ENCODE measurements around the gene PLPP6.
"Not testable (repeated sequence)": the region's sequence is repeated elsewhere in the genome, so short reads cannot be mapped to it uniquely, and the experiment has no call there.

PLPP6 gene

DNA sequence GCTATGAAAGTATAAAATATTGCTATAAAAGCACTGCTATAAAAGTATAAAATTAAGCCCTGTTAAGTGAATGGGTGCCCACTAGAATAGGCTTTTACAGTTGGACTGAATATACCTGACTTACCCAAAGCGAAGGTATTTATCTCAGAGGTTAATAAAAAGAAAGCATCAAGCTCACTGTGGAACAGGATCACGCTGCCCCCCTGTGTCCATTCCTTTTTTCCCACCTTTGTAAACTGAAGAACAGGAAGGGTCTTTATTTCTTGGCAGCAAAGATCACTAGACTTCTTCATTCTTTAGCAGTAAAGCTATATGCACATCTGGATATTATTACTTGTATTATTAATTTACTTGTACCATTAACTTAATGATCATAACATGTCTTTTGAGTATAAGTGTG lies 22.1 kb upstream of the PLPP6 start:
- TF ChIP-seq, protein P1, sequence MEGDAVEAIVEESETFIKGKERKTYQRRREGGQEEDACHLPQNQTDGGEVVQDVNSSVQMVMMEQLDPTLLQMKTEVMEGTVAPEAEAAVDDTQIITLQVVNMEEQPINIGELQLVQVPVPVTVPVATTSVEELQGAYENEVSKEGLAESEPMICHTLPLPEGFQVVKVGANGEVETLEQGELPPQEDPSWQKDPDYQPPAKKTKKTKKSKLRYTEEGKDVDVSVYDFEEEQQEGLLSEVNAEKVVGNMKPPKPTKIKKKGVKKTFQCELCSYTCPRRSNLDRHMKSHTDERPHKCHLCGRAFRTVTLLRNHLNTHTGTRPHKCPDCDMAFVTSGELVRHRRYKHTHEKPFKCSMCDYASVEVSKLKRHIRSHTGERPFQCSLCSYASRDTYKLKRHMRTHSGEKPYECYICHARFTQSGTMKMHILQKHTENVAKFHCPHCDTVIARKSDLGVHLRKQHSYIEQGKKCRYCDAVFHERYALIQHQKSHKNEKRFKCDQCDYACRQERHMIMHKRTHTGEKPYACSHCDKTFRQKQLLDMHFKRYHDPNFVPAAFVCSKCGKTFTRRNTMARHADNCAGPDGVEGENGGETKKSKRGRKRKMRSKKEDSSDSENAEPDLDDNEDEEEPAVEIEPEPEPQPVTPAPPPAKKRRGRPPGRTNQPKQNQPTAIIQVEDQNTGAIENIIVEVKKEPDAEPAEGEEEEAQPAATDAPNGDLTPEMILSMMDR (IDR thresholded peaks at IDR 0.05; ENCODE audit: low read depth, low read length), result peak; percentile 41
- no peak overlapping the region for H3K4me3 ChIP-seq (replicated peaks in 1 of 2; ENCODE audit: low read depth in 2 of 2, low read length in 2 of 2)
- DNase-seq (ENCODE audit: low read depth in 2 of 2), result peak; percentile 39 to 51

GRCh38 chr9:4642351-4642750 lies 19.7 kb upstream of the PLPP6 start:
- no peak for DNase-seq (ENCODE audit: low read depth in 2 of 2)
- TF ChIP-seq, protein P1 (IDR thresholded peaks at IDR 0.05; ENCODE audit: low read depth, low read length), result no peak
- H3K4me3 ChIP-seq (replicated peaks in 1 of 2; ENCODE audit: low read depth in 2 of 2, low read length in 2 of 2), result no peak overlapping the region

DNA sequence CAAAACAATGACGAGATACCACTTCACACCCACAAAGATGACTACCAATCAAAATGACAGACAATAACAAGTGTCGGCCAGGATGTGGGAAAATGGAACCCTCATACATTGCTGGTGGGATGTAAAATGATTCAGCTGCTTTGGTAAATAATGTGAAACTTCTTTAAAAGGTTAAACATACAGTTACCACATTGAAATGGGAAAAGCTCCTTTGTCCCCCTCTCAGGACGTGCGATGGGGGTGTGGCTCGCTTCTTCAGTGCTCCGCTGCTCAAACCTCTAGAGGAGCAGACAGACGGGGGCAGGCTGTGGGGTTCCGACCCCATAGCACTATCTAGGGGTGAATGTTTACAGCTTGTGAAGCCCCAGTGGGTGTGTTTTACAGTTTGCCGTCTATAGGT lies 8.0 kb upstream of the PLPP6 start:
- TF ChIP-seq, protein P1 (IDR thresholded peaks at IDR 0.05; ENCODE audit: low read depth, low read length), result no peak
- no peak overlapping the region for H3K4me3 ChIP-seq (replicated peaks in 1 of 2; ENCODE audit: low read depth in 2 of 2, low read length in 2 of 2)
- DNase-seq (ENCODE audit: low read depth in 2 of 2), result no peak

DNA sequence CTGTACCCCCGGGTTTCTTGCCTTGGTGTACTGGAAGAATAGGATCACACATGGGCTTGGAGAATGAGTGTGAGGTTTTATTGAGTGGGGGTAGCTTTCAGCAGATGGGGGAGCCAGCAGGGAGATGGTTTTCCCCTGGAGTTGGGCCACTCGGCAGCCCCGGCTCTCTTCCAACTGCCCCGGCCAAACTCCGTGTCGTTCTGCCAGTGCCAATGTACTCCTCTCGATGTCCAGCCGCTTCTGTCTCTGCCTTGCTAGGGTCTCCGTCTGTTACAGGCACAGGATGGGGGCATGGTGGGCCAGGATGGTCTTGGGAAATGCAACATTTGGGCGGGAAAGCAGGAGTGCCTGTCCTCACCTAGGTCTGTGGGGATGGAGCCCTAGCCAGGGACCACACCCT lies 7.6 kb upstream of the PLPP6 start:
- H3K4me3 ChIP-seq (replicated peaks in 1 of 2; ENCODE audit: low read depth in 2 of 2, low read length in 2 of 2), result no peak overlapping the region
- DNase-seq (ENCODE audit: low read depth in 2 of 2), result no peak
- TF ChIP-seq, protein P1 (IDR thresholded peaks at IDR 0.05; ENCODE audit: low read depth, low read length), result no peak

- DNase-seq (ENCODE audit: low read depth in 2 of 2); H3K4me3 ChIP-seq (replicated peaks in 1 of 2; ENCODE audit: low read depth in 2 of 2, low read length in 2 of 2): not testable (repeated sequence)
Measured at GRCh38 chr9:4656196-4656595, 5.9 kb upstream of the PLPP6 start.

DNA sequence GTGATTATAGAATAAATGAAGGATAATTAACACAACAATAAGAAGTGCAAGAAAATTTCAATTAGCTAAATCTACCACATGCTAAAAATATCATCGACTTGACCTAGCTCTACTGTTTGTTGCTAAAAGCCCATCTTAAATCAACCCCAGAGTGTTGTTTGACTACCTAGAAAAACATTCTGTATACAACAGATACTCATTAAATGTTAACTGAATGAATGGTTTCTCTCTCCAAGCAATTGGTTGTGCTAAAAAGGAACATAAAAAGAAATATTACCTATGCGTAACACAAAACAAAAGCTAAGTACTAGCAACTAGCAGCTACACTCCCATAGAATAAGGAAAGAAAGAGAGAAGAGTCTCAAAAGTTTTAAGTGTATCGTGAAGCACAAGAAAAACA lies 5.5 kb upstream of the PLPP6 start:
- TF ChIP-seq, protein P1 (IDR thresholded peaks at IDR 0.05; ENCODE audit: low read depth, low read length), result no peak

GRCh38 chr9:4657426-4658159 lies 4.5 kb upstream of the PLPP6 start:
- no peak for DNase-seq (ENCODE audit: low read depth in 2 of 2)
- TF ChIP-seq, protein P1 (IDR thresholded peaks at IDR 0.05; ENCODE audit: low read depth, low read length), result no peak
- no peak overlapping the region for H3K4me3 ChIP-seq (replicated peaks in 1 of 2; ENCODE audit: low read depth in 2 of 2, low read length in 2 of 2)

More for the DNA sequence above, 5.5 kb upstream of the PLPP6 start:
- H3K4me3 ChIP-seq (replicated peaks in 1 of 2; ENCODE audit: low read depth in 2 of 2, low read length in 2 of 2), result no peak overlapping the region
- no peak for DNase-seq (ENCODE audit: low read depth in 2 of 2)

GRCh38 chr9:4660665-4661064 lies 1.4 kb upstream of the PLPP6 start:
- DNase-seq (ENCODE audit: low read depth in 2 of 2); H3K4me3 ChIP-seq (replicated peaks in 1 of 2; ENCODE audit: low read depth in 2 of 2, low read length in 2 of 2): not testable (repeated sequence)
